Measurements from ENCODE around the gene C15orf40.
"Not testable (repeated sequence)": the region's sequence is repeated elsewhere in the genome, so short reads cannot be mapped to it uniquely, and the experiment has no call there.

The C15orf40 gene

DNA sequence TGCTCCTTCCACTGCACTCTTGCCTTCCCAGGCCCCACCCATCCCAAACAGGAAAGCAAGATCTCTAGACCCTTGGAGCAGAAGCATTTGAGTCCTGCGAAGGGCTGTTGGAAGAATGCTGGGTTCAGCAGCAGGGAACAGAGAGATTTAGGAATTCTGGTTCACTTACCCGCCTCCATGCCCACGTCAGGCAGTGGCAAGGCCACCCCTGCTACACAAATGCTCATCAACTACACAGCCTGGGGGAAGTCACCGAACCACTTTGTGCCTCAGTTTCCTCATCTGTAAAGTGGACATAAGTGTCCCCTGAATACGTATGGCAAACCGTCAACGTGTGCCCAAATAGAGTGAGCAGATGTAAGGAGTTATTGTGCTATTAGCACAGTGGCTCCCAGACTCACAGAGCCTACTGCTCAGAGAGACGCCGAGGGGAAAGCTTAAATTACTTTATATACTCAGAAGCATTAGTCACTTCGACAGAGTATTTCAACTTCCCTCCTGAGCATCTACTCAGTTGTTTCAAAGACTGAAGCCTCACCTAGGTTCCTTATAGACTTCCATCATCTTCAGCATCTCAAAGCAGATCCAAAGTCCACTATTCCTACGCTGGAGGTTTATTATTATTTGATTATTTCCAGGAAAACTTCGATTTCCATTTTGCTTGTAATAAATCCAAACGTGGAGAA is 59.8 kb downstream of the C15orf40 start:
- DNase-seq (ENCODE audit: low read depth): no peak

DNA sequence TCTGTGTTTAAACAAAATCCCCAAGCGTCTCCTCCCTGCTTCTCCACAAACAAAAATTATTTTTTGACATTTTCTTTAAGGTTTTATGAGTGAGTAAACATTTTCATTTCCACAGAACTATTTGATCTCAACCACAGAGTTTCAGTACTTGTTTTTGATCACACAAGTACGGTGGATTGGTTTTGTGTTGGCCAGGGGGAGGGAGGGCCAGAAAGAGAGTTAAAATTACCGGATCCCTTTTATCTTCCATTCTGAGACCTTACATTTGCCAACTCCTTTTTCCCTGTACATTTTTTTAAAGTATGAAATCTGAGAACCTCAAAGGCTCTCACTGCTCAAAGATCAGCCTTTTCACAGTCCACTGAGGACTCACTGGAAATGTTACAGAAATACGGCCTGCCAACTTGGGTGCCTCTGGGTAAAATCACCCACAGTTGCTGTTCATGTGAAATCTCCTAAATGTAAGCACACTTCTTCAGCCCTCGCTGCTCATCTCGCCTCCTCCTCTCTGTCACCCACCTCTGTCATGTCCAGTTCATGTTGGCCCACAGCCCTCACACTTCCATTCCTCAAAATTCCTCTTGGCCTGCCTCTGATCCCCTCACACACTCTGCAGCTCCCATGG is 60.6 kb downstream of the C15orf40 start:
- DNase-seq (ENCODE audit: low read depth): no peak

DNA sequence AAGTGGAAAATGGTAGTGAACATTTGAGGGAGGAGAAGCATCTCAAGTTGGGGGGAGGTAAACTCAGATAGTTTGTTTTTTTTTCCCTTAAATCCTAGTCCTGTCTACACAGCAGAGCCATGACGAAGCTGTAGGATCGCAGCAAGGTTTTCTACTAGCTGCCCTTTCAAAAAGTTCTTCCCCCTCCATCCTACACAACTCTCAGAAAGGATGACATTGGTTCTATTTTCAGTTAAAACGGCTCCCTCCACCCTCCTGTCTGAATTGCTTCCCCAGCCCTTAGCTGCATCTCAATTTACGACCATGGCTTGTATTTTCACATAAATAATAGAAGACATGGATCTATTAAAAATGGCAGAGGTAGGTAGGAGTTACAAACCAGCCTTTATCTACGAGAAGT is 61.1 kb downstream of the C15orf40 start:
- DNase-seq (ENCODE audit: low read depth): no peak

DNA sequence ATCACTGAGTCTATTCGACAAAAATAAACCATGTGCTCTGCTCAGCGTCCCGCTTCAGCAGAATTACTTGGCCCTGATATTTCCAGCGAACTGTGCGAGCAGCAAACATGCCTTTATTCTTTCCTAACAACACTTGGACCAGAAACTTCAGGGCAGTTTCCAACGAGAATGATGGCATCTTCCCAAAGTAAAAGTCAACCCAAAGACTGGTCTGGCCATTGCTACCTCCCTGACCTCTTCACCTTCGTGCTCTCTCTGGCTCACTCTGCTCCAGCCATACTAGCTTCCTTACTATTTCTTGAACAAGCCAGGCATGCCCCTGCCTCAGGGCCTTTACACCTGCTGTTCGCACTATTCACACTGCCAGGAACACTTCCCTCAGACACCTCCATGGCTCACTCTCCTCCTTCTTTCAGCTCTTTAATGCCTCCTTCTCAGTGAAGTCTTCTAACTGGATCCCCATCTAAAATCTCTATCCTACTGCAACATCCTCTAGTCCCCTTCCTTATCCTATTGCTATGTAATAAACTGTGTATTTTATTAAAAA is 65.2 kb downstream of the C15orf40 start:
- no peak for DNase-seq (ENCODE audit: low read depth)

DNA sequence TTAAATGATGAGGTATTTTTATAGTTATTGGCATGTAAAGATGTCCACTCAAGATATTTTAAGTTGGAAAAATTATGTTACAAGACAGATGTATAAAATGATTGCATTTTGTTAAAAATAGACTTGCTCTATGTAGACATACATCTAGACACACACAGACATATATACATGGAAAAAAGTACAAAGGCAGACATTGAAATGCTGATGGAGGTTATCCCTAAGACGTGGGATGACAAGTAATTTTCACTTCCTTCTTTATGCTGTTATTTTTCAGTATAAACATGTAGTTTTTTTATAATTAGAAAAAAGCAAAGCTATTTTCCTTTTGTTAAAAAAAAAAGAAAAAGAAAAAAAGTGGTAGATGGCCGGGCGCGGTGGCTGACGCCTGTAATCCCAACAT is 66.1 kb downstream of the C15orf40 start:
- DNase-seq (ENCODE audit: low read depth): no peak

DNA sequence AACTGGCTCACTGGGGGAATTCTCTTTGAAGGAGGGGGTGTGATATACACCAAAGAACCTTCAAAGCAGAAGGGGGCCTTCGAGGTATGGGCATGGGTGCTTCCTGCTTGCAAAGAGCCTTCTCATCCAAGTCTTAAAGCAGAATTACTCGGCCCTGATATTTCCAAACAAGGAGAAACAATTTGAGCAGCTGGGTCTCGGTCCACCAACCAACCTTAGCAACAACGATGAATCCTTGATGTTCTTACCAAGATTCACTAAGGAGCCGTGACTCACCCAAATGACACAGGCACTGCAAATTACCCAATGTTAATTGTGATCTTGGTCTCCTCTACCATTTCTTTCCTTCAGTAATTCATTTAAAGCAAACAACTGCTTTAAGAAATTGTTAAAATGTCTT is 66.6 kb downstream of the C15orf40 start:
- no peak for DNase-seq (ENCODE audit: low read depth)

DNA sequence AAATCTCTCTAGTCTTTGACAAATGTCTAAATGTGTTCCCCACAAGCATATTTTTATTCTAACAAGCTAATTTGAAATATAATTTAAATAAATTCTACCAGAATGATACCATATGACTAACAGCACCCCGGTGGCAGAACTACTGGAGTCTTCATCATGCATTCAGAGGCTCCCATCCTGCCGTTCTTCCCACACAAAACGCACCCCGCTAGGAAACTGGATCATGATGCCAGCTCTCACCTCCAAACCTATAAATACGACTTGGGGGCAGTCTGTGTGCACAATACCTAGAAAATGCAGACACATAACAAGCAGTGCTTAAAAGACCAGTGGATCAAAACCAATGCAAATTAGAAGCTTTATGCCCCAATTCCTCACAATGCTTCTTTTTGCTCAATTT is 67.4 kb downstream of the C15orf40 start:
- DNase-seq (ENCODE audit: low read depth): no peak

DNA sequence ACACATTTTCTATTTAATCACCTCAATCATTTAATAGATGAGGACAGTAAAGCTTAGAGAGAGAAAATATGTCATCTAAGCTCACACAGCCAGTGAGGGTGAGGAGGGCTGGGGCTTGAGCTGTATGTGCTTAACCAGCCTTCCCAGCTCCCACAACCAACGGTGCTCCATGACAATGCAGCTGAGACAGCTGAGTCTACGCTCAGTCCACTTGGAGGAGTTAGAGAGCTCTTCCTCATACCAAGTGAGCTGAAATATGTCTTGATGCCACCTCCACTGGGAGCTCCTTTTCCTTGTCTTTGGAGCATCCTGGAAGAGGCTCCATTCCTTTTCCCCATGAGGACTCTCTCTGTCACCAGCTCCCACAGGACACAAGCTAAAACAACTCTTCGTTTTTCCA is 68.3 kb downstream of the C15orf40 start:
- DNase-seq (ENCODE audit: low read depth): no peak

DNA sequence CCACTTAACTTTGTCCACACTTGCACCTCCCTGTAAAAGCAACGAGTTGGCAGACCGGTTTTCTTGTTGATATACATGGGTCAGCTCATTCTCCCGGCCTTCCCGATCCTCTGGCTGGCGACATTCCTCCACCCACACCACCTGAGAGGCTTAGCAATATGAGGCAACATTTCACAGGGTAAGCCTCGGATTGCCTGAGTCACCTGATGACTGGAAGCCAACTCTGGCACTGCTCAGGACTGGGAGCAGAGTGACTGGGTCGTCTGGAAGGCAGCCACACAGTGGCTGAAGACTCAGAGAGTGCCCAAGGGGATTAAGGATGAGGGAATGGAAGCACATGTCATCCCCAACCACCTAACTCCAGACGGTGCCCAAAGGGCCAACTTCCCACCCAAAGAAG is 68.7 kb downstream of the C15orf40 start:
- DNase-seq (ENCODE audit: low read depth): no peak

DNA sequence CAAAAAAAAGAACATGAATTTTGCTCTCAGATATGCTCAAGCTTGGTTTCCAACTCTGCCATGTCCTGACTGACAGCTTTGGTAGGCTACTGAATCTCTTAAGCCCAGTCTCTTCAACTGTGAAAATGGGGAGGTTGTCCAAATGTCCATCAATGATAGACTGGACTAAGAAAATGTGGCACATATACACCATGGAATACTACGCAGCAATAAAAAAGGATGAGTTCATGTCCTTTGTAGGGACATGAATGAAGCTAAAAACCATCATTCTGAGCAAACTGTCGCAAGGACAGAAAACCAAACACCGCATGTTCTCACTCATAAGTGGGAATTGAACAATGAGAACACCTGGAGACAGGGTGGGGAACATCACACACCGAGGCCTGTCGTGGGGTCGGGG is 71.8 kb downstream of the C15orf40 start:
- not testable (repeated sequence) for DNase-seq (ENCODE audit: low read depth)
